Caco-2 (cell line): ENCODE results near the gene ANO6. TPM values are rescaled to one million over a fixed set of nuclear protein-coding genes. Genes with fewer than 3 reads are reported as not detected.
A peak's percentile ranks its signal among the peaks of the same experiment; 100 is the strongest.

ENCODE experiments used
- BruUV-seq: library from RNA; stranded (reverse); fragments of 400-500 nt; replicated peaks from 2 replicates; lab custom pipeline; 2021; lab: Mats Ljungman, UMichigan
- CTCF ChIA-PET: fragments of 300-600 bp; sonication (Branson Sonifier 250); formaldehyde crosslinking; loops from one replicate; lab custom pipeline; 2022; ENCODE audit warnings: antibody characterized with exemption; lab: Charles Lee
- POLR2A ChIA-PET: fragments of 300-600 bp; sonication (Branson Sonifier 250); formaldehyde crosslinking; loops from one replicate; lab custom pipeline; 2022; ENCODE audit warnings: antibody characterized with exemption; lab: Charles Lee
- DNase-seq, 2 experiments: peaks; one replicate each; pipeline versions ENCODE4 v3.0.0 to v3.0.0-alpha.2; 2020 to 2022
- H3K27me3 ChIP-seq: replicated peaks from 2 replicates; pipeline ENCODE4 v1.6.0; 2011; ENCODE audit warnings: low read length; ENCODE audit not compliant: control insufficient read depth, insufficient read depth
- H3K36me3 ChIP-seq: 2 replicates; pipeline ENCODE4 v1.5.1; 2011; ENCODE audit warnings: low read length; ENCODE audit not compliant: control insufficient read depth, insufficient read depth
- H3K4me1 ChIP-seq: fragments of 250-450 bp; sonication (Bioruptor Pico); 2 replicates; pipeline ENCODE4 v1.5.1; 2020; ENCODE audit warnings: mild to moderate bottlenecking
- H3K4me3 ChIP-seq: 2 replicates; pipeline ENCODE4 v1.5.1; 2011; ENCODE audit warnings: low read depth, mild to moderate bottlenecking, control low read depth, low read length
- H3K9me3 ChIP-seq: fragments of 250-450 bp; sonication (Bioruptor Pico); 2 replicates; pipeline ENCODE4 v1.5.1; 2020; ENCODE audit warnings: mild to moderate bottlenecking, moderate library complexity
- H3K27ac Mint-ChIP-seq: one replicate; pipeline ENCODE4 v1.8.0; 2022; ENCODE audit warnings: mixed read lengths; ENCODE audit not compliant: unreplicated experiment
- H3K27me3 Mint-ChIP-seq: one replicate; pipeline ENCODE4 v1.8.0; 2022; ENCODE audit warnings: mixed read lengths; ENCODE audit not compliant: insufficient read depth, unreplicated experiment
- H3K36me3 Mint-ChIP-seq: one replicate; pipeline ENCODE4 v1.8.0; 2022; ENCODE audit warnings: mild to moderate bottlenecking, mixed read lengths; ENCODE audit not compliant: insufficient read depth, unreplicated experiment
- H3K4me1 Mint-ChIP-seq: one replicate; pipeline ENCODE4 v1.8.0; 2022; ENCODE audit warnings: low read depth, mixed read lengths; ENCODE audit not compliant: unreplicated experiment
- H3K4me3 Mint-ChIP-seq: one replicate; pipeline ENCODE4 v1.8.0; 2022; ENCODE audit warnings: mild to moderate bottlenecking, moderate library complexity, mixed read lengths; ENCODE audit not compliant: unreplicated experiment
- H3K9me3 Mint-ChIP-seq: one replicate; pipeline ENCODE4 v1.8.0; 2022; ENCODE audit warnings: mixed read lengths; ENCODE audit not compliant: unreplicated experiment
- intact Hi-C: fragments of 100-400 bp; cut with micrococcal nuclease; formaldehyde crosslinking; loops from one replicate; pipeline ENCODE4 v1.10.0; 2022; ENCODE audit not compliant: unreplicated experiment
- total RNA-seq: library from RNA; stranded (reverse); gene quantifications from 2 replicates; pipeline ENCODE4 v1.2.3, GENCODE V29; 2022
- TF ChIP-seq, protein P1 (sequence below), 2 experiments: fragments of 200-600 bp in 1 of 2; IDR thresholded peaks; 1 replicate in 1 of 2; 2 replicates in 1 of 2; pipeline versions ENCODE4 v1.5.1 to v1.8.0; 2011 to 2022; ENCODE audit warnings: antibody characterized with exemption in 1 of 2, control low read depth in 1 of 2, inconsistent platforms in 1 of 2, low read depth in 1 of 2, low read length in 1 of 2, mild to moderate bottlenecking in 1 of 2, moderate library complexity in 1 of 2; ENCODE audit not compliant: insufficient read depth in 1 of 2, severe bottlenecking in 1 of 2, unreplicated experiment in 1 of 2

ANO6 gene
- total RNA-seq, 1 experiment from 2014 or later = 126 TPM

DNA sequence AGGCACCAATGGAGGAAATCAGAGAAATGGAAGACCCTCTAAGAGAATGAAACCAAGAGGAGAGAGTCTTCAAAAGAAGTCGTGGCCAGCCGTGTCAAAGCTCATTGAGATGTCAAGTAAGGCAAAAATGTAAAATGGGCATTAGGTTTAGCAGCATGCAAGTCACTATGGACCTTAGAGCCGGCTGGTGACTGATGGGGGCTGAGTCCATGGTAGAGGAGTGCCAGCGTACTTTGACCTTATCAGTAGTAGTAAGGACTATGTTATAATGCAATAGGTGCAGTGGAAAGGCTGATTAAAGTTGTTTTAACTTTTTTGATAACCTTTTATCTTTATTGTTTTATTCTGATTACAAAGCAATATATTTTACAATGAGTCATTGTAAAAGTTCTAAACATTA, 66.5 kb downstream of the ANO6 start:
- intact Hi-C loops = loop anchor here (5.0 kb wide), 3 partner anchors 105 to 150 kb away; no protein-coding TSS in a partner anchor
- peaks cover 90% of the 10 kb centered on the region for H3K4me1 Mint-ChIP-seq
- POLR2A ChIA-PET = no interaction called here

DNA sequence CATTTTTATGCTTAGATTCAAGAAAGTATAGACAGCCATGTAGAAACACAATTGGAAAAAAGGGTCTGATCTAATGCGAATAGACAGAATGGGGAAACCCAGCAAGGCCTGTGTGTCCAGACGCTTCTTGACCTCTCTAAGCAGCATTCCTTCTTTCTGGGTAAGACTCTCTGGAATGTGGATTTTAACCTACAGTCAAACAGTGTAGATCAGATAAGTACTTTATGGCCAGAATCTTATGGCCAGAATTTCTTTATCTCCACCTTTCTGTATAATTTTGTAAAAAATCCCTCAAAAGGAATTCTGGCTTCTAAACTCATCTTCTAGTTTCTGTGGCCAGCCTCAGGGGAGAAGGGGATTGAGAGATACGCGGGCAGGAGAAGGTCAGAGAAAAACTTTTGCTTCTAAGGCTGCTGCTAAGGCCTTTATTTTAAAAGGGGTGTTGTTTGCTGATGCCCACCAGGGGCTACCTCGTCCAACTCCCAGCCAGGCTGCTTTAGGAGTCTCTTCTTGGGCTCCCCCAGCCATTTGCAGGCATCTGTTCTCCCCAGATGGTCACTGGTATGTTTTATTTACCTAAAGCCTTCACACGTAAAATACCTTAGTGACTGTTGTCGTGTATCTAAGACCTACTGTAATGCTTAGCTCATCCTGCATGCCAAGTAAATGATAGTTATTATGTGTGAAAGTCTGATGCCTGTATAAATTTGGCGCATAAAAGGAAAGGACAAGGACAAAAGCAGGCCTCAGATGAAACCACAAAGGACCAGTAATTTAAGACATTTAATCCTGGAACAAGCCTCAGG, 68.4 kb downstream of the ANO6 start:
- peaks cover 88% of the 10 kb centered on the region for H3K4me1 Mint-ChIP-seq
- H3K36me3 Mint-ChIP-seq = peaks cover 53% of the 10 kb centered on the region
- DNase-seq = peak; percentile 83
- no peaks in the 10 kb centered on the region for H3K9me3 ChIP-seq
- H3K27me3 ChIP-seq = no peaks in the 10 kb centered on the region
- H3K36me3 ChIP-seq = peaks cover 1% of the 10 kb centered on the region; the same call in 1 of the 2 replicates
- H3K27ac Mint-ChIP-seq = peak overlapping the region; percentile 78
- TF ChIP-seq, protein P1, sequence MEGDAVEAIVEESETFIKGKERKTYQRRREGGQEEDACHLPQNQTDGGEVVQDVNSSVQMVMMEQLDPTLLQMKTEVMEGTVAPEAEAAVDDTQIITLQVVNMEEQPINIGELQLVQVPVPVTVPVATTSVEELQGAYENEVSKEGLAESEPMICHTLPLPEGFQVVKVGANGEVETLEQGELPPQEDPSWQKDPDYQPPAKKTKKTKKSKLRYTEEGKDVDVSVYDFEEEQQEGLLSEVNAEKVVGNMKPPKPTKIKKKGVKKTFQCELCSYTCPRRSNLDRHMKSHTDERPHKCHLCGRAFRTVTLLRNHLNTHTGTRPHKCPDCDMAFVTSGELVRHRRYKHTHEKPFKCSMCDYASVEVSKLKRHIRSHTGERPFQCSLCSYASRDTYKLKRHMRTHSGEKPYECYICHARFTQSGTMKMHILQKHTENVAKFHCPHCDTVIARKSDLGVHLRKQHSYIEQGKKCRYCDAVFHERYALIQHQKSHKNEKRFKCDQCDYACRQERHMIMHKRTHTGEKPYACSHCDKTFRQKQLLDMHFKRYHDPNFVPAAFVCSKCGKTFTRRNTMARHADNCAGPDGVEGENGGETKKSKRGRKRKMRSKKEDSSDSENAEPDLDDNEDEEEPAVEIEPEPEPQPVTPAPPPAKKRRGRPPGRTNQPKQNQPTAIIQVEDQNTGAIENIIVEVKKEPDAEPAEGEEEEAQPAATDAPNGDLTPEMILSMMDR (IDR thresholded peaks at IDR 0.05; ENCODE audit: insufficient read depth in 1 of 2, low read depth in 1 of 2, low read length in 1 of 2, severe bottlenecking in 1 of 2, unreplicated experiment in 1 of 2) = peak; percentile 24 to 27
- POLR2A ChIA-PET = interaction anchor here (0.6 to 1.3 kb wide), 5 partner anchors 11 to 83 kb away, joined by 3 to 4 read pairs (median 3); no protein-coding TSS in a partner anchor
- intact Hi-C loops = loop anchor here (1.0 to 5.0 kb wide), 10 partner anchors 11 to 148 kb away; no protein-coding TSS in a partner anchor
- no peaks in the 10 kb centered on the region for H3K27me3 Mint-ChIP-seq
- H3K4me3 ChIP-seq = no peak overlapping the region
- peak overlapping the region; percentile 67 for H3K4me3 Mint-ChIP-seq
- H3K4me1 ChIP-seq = peaks cover 87% of the 10 kb centered on the region
- no TSS peak for BruUV-seq
- CTCF ChIA-PET = interaction anchor here (1.0 to 1.5 kb wide), 4 partner anchors 11 to 104 kb away, joined by 3 to 5 read pairs (median 4); no protein-coding TSS in a partner anchor
- no peaks in the 10 kb centered on the region for H3K9me3 Mint-ChIP-seq

More for the DNA sequence above, 66.5 kb downstream of the ANO6 start:
- CTCF ChIA-PET = no interaction called here
- H3K36me3 ChIP-seq = peaks cover 1% of the 10 kb centered on the region; the same call in 1 of the 2 replicates
- TF ChIP-seq, protein P1 (IDR thresholded peaks at IDR 0.05; ENCODE audit: insufficient read depth in 1 of 2, low read depth in 1 of 2, low read length in 1 of 2, severe bottlenecking in 1 of 2, unreplicated experiment in 1 of 2) = no peak
- peaks cover 94% of the 10 kb centered on the region for H3K4me1 ChIP-seq
- Mint-ChIP-seq H3K9me3 (peaks cover 10% of the 10 kb centered on the region), H3K27me3 (no peaks in the 10 kb centered on the region), H3K27ac (peak overlapping the region; percentile 78), H3K4me3 (peak overlapping the region; percentile 14), H3K36me3 (peaks cover 57% of the 10 kb centered on the region)
- H3K9me3 ChIP-seq = no peaks in the 10 kb centered on the region
- no peaks in the 10 kb centered on the region for H3K27me3 ChIP-seq
- no TSS peak for BruUV-seq
- peak in 1 of 2 experiments; percentile 52 for DNase-seq
- no peak overlapping the region for H3K4me3 ChIP-seq

DNA sequence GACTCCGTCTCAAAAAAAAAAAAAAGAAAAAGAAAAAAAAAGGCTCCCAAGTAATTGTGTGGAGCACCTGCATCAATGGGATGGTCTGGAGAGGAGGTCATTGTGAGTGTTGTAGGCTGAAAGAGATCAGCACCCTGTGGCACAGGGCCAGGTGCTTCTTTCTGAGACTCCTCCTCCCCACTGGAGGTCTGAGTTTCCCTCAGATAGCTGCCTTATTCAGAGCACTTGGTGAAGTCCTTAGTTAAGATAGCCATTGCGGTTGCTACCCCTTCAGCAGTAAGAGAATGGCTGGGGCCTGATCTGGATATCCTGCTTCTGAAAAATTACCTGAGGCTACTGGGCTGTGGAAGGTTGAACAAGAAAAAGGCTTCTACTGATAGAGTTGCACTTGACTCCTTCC, 69.8 kb downstream of the ANO6 start:
- CTCF ChIA-PET = interaction anchor here (0.7 kb wide), 1 partner anchor 146 kb away, joined by 5 read pairs; no protein-coding TSS in a partner anchor
- Mint-ChIP-seq H3K27me3 (no peaks in the 10 kb centered on the region), H3K27ac (peak overlapping the region; percentile 78), H3K4me3 (no peak overlapping the region), H3K36me3 (peaks cover 55% of the 10 kb centered on the region), H3K4me1 (peaks cover 75% of the 10 kb centered on the region), H3K9me3 (no peaks in the 10 kb centered on the region)
- BruUV-seq = no TSS peak
- Histone ChIP-seq H3K36me3 (peaks cover 1% of the 10 kb centered on the region; the same call in 1 of the 2 replicates), H3K4me3 (no peak overlapping the region), H3K27me3 (no peaks in the 10 kb centered on the region), H3K9me3 (no peaks in the 10 kb centered on the region), H3K4me1 (peaks cover 84% of the 10 kb centered on the region)
- DNase-seq = peak in 1 of 2 experiments; percentile 40
- TF ChIP-seq, protein P1 (IDR thresholded peaks at IDR 0.05; ENCODE audit: insufficient read depth in 1 of 2, low read depth in 1 of 2, low read length in 1 of 2, severe bottlenecking in 1 of 2, unreplicated experiment in 1 of 2) = no peak
- intact Hi-C loops = no loop called here
- POLR2A ChIA-PET = interaction anchor here (0.7 kb wide), 1 partner anchor 701 kb away, joined by 3 read pairs; no protein-coding TSS in a partner anchor
